Smooth muscle cell (in vitro differentiated cells): ENCODE data around the gene TADA2B. TPM values are rescaled to one million over a fixed set of nuclear protein-coding genes. Genes with fewer than 3 reads are reported as not detected.

Experiments
- DNase-seq: peaks from one replicate; lab custom pipeline; 2025; ENCODE audit not compliant: unreplicated experiment; lab: John Stamatoyannopoulos, UW
- H2AFZ ChIP-seq: fragments of 200-600 bp; sonication (generic); 2 replicates; pipeline ENCODE4 v1.6.0; 2016; ENCODE audit warnings: antibody characterized with exemption, low read depth, mild to moderate bottlenecking
- H3F3A ChIP-seq: fragments of 200-600 bp; sonication (generic); 2 replicates; pipeline ENCODE4 v1.6.0; 2017; ENCODE audit warnings: antibody characterized with exemption, low read depth
- H3K27ac ChIP-seq: fragments of 200-600 bp; sonication (generic); 2 replicates; pipeline ENCODE4 v1.5.1; 2016; ENCODE audit warnings: low read depth, mild to moderate bottlenecking
- H3K27me3 ChIP-seq: fragments of 200-600 bp; sonication (generic); 2 replicates; pipeline ENCODE4 v1.6.1; 2016; ENCODE audit warnings: low read depth, mild to moderate bottlenecking
- H3K36me3 ChIP-seq: fragments of 200-600 bp; sonication (generic); 2 replicates; pipeline ENCODE4 v1.5.1; 2016; ENCODE audit warnings: low read depth
- H3K4me1 ChIP-seq: fragments of 200-600 bp; sonication (generic); 2 replicates; pipeline ENCODE4 v1.5.1; 2016; ENCODE audit warnings: low read depth
- H3K4me2 ChIP-seq: fragments of 200-600 bp; sonication (generic); 2 replicates; pipeline ENCODE4 v1.6.0; 2016; ENCODE audit warnings: mild to moderate bottlenecking
- H3K4me3 ChIP-seq: fragments of 200-600 bp; sonication (generic); 2 replicates; pipeline ENCODE4 v1.5.1; 2016; ENCODE audit warnings: mild to moderate bottlenecking
- H3K79me2 ChIP-seq: fragments of 200-600 bp; sonication (generic); 2 replicates; pipeline ENCODE4 v1.6.0; 2016; ENCODE audit warnings: low read depth, mild to moderate bottlenecking
- H3K9ac ChIP-seq: fragments of 200-600 bp; sonication (generic); 2 replicates; pipeline ENCODE4 v1.6.0; 2016; ENCODE audit warnings: low read depth
- H3K9me3 ChIP-seq: fragments of 200-600 bp; sonication (generic); replicated peaks from 2 replicates; pipeline ENCODE4 v1.5.1; 2016; ENCODE audit warnings: low read depth
- H4K20me1 ChIP-seq: fragments of 200-600 bp; sonication (generic); 2 replicates; pipeline ENCODE4 v1.6.0; 2016; ENCODE audit warnings: low read depth
- WGBS: methylation state at CpG from one replicate; pipeline ENCODE4 v1.1.7; 2016; ENCODE audit warnings: low lambda C conversion rate; 5-methylcytosine and 5-hydroxymethylcytosine counted together
- polyA plus RNA-seq: library from polyadenylated mRNA; unstranded; fragments of >200 nt; fragmentation: Nextera tagmentation; extraction: Ambion mirVana; gene quantifications from 2 replicates; pipeline ENCODE4 v1.2.1, GENCODE V29; 2016
- total RNA-seq: library from RNA; depleted of rRNA; stranded (reverse); fragments of >200 nt; gene quantifications from 2 replicates; pipeline ENCODE4 v1.2.3, GENCODE V29; 2014
- TF ChIP-seq, protein P1 (sequence below): fragments of 200-600 bp; sonication (generic); IDR thresholded peaks from 2 replicates; pipeline ENCODE4 v1.5.1; 2017; ENCODE audit warnings: borderline replicate concordance, mild to moderate bottlenecking, antibody characterized with exemption; ENCODE audit not compliant: insufficient read depth, poor library complexity, severe bottlenecking

Gene TADA2B
- total and polyA plus RNA-seq, 2 experiments from 2014 or later: 6.3 to 9.1 TPM

DNA sequence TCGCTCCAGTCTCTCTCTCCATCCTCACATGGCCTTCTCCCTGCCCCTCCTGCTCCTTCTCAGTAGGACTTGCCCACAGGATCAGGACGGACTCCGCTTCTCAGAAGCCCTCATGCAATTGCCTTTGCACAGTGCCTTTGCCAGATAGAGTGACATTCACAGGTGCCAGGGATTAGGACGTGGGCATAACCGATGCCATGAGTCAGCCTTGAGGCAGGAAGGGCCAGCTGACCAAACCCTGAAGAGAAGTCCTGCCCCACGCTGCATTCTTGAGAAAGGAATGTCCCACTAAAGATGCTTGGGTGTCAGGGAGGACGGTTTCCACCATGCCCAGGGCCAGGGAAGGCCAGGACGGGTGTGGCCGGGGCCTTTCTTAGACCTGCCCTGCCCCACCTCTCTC, 31.3 kb downstream of the TADA2B start:
- Histone ChIP-seq H3K36me3 (no peaks in the 10 kb centered on the region), H3K4me3 (no peak overlapping the region), H3K27me3 (no peaks in the 10 kb centered on the region), H2AFZ (no peak overlapping the region), H3K27ac (no peak overlapping the region), H3F3A (no peaks in the 10 kb centered on the region), H3K4me1 (no peaks in the 10 kb centered on the region), H3K9me3 (no peaks in the 10 kb centered on the region), H3K79me2 (no peaks in the 10 kb centered on the region), H3K9ac (no peak overlapping the region), H3K4me2 (no peak overlapping the region), H4K20me1 (no peaks in the 10 kb centered on the region)
- 83% methylated on average over 9 of the region's 9 CpGs for WGBS
- TF ChIP-seq, protein P1, sequence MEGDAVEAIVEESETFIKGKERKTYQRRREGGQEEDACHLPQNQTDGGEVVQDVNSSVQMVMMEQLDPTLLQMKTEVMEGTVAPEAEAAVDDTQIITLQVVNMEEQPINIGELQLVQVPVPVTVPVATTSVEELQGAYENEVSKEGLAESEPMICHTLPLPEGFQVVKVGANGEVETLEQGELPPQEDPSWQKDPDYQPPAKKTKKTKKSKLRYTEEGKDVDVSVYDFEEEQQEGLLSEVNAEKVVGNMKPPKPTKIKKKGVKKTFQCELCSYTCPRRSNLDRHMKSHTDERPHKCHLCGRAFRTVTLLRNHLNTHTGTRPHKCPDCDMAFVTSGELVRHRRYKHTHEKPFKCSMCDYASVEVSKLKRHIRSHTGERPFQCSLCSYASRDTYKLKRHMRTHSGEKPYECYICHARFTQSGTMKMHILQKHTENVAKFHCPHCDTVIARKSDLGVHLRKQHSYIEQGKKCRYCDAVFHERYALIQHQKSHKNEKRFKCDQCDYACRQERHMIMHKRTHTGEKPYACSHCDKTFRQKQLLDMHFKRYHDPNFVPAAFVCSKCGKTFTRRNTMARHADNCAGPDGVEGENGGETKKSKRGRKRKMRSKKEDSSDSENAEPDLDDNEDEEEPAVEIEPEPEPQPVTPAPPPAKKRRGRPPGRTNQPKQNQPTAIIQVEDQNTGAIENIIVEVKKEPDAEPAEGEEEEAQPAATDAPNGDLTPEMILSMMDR: no peak
- no peak for DNase-seq

DNA sequence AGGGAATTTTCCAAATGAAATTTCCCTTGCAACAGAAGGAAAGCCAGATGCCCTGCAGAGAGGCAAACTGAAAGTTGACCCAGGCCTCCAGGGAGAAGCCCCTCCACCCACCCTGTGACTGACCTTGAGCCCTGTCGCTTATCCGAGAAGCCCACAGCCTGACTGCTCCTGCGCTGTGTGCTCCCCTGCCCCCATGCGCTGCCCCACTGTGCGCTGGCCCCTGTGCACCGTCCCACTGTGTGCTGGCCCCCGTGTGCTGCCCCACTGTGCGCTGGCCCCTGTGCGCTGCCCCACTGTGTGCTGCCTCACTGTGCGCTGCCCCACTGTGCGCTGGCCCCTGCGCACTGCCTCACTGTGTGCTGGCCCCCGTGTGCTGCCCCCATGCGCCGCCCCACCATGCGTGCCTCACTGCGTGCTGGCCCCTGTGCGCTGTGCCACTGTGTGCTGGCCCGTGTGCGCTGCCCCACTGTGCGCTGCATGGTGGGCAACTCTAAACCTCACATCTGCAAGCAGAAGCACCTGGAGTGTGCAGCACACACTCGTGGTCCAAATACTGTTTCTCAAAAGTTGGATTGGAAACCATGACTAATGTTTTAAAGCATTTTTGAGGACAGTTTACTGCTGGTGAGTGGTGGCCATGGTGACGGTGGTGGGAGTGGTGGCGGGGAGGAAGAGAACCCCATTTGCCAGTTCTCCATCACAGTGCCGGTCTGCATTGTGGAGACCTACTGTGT, 33.0 kb downstream of the TADA2B start:
- H3K4me2 ChIP-seq: no peak overlapping the region
- 80% methylated on average over 21 of the region's 25 CpGs for WGBS
- H3K4me3 ChIP-seq: no peak overlapping the region
- H3K27me3 ChIP-seq: no peaks in the 10 kb centered on the region
- H3K27ac ChIP-seq: no peak overlapping the region
- H2AFZ ChIP-seq: no peak overlapping the region
- no peaks in the 10 kb centered on the region for H3K79me2 ChIP-seq
- no peak overlapping the region for H3K9ac ChIP-seq
- TF ChIP-seq, protein P1: no peak
- no peaks in the 10 kb centered on the region for H4K20me1 ChIP-seq
- DNase-seq: no peak
- no peaks in the 10 kb centered on the region for H3K36me3 ChIP-seq
- H3K9me3 ChIP-seq: no peaks in the 10 kb centered on the region
- no peaks in the 10 kb centered on the region for H3F3A ChIP-seq
- no peaks in the 10 kb centered on the region for H3K4me1 ChIP-seq

DNA sequence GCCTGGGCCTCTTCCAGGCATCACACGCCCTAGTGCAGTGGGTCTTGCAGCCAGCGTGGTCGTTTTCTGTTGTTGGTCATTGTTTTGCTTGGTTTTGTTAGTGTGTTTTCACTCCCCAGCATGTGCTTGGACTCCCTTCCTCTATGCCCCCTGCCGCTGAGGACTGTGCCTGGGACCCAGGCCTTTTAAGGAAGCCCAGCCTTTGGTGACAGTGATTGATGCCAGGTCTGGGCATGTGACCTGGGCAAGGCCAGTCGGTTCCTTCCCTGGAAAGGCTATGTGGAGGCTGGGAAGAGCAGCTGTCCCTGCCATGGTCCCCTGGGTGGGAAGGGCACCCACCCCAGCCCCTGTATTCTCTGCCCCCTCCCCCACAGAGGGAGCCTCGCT, 33.5 kb downstream of the TADA2B start:
- Histone ChIP-seq H3K9me3 (no peaks in the 10 kb centered on the region), H3K4me1 (no peaks in the 10 kb centered on the region), H3F3A (no peaks in the 10 kb centered on the region), H4K20me1 (no peaks in the 10 kb centered on the region), H3K36me3 (no peaks in the 10 kb centered on the region), H2AFZ (no peak overlapping the region), H3K4me3 (no peak overlapping the region), H3K27ac (no peak overlapping the region), H3K4me2 (no peak overlapping the region), H3K27me3 (no peaks in the 10 kb centered on the region), H3K79me2 (no peaks in the 10 kb centered on the region), H3K9ac (no peak overlapping the region)
- WGBS: 83% methylated on average over 6 of the region's 6 CpGs
- TF ChIP-seq, protein P1: no peak
- no peak for DNase-seq

DNA sequence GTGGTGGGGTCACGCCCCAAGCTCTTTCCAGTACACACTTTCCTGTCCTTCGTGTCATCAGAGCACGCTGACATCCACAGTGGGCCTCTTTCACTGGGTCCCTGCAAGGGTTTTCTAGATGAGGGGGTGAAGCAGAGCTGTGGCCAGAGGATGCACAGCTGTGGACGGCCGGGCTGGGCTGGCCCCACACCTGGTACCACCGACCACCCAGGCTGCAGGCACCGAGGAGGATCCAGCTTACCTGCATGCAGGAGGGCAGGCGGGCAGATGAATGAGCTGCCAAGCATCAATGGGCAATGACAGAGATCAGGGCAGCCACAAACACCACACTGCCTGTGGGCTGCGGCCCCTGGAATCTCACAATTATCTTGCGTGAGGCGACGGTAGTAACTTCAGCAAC, 34.2 kb downstream of the TADA2B start:
- H3K79me2 ChIP-seq: no peaks in the 10 kb centered on the region
- H2AFZ ChIP-seq: no peak overlapping the region
- H3K27me3 ChIP-seq: no peaks in the 10 kb centered on the region
- H3F3A ChIP-seq: no peaks in the 10 kb centered on the region
- H3K9ac ChIP-seq: no peak overlapping the region
- no peaks in the 10 kb centered on the region for H3K4me1 ChIP-seq
- H3K36me3 ChIP-seq: no peaks in the 10 kb centered on the region
- WGBS: 94% methylated on average over 12 of the region's 12 CpGs
- H3K9me3 ChIP-seq: no peaks in the 10 kb centered on the region
- TF ChIP-seq, protein P1: no peak
- DNase-seq: no peak
- H4K20me1 ChIP-seq: no peaks in the 10 kb centered on the region
- H3K27ac ChIP-seq: no peak overlapping the region
- H3K4me2 ChIP-seq: no peak overlapping the region
- H3K4me3 ChIP-seq: no peak overlapping the region
